ENCODE measurements around the gene PDE11A. TPM values are rescaled to one million over a fixed set of nuclear protein-coding genes. Genes with fewer than 3 reads are reported as not detected.

Gene PDE11A
- total and polyA plus RNA-seq, 4 donors = 0.11 to 1.3 (median 0.25) TPM; not detected in 1

DNA sequence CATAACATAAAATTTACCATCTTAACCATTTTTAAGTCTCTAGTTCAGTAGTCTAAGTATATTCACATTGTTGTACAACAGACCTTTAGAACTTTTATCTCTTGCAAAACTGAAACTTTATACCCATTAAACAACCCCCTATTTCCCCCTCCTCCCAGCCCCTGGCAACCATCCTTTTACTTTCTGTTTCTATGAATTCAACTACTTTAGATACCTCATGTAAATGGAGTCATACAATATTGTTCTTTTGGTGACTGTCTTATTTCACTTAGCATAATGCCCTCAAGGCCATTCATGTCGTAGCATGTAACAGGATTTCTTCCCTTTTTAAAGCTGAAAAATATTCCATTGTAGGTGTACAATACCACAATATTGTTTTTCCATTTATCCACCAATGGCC is 129.8 kb downstream of the PDE11A start:
- TF ChIP-seq, protein P1, sequence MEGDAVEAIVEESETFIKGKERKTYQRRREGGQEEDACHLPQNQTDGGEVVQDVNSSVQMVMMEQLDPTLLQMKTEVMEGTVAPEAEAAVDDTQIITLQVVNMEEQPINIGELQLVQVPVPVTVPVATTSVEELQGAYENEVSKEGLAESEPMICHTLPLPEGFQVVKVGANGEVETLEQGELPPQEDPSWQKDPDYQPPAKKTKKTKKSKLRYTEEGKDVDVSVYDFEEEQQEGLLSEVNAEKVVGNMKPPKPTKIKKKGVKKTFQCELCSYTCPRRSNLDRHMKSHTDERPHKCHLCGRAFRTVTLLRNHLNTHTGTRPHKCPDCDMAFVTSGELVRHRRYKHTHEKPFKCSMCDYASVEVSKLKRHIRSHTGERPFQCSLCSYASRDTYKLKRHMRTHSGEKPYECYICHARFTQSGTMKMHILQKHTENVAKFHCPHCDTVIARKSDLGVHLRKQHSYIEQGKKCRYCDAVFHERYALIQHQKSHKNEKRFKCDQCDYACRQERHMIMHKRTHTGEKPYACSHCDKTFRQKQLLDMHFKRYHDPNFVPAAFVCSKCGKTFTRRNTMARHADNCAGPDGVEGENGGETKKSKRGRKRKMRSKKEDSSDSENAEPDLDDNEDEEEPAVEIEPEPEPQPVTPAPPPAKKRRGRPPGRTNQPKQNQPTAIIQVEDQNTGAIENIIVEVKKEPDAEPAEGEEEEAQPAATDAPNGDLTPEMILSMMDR (IDR thresholded peaks at IDR 0.05; ENCODE audit: control extremely low read depth, extremely low read depth) = no peak
- Histone ChIP-seq H3K4me3 (no peak overlapping the region), H3K27ac (ENCODE audit: low read depth in 1 of 2, low read length in 1 of 2) (no peak overlapping the region), H3K36me3 (ENCODE audit: control insufficient read depth in 4 of 4, insufficient read depth in 4 of 4, low read length in 4 of 4) (no peaks in the 10 kb centered on the region), H3K27me3 (ENCODE audit: control insufficient read depth in 3 of 3, insufficient read depth in 3 of 3, low read length in 2 of 3) (no peaks in the 10 kb centered on the region), H3K9ac (ENCODE audit: insufficient read depth in 1 of 2, low read length in 2 of 2) (no peak overlapping the region), H3K4me1 (ENCODE audit: control insufficient read depth in 5 of 5, insufficient read depth in 5 of 5, low read length in 5 of 5) (no peaks in the 10 kb centered on the region), H3K9me3 (ENCODE audit: control insufficient read depth in 4 of 4, insufficient read depth in 3 of 4, low read length in 3 of 4) (no peaks in the 10 kb centered on the region)
- 70 to 73% methylated on average over 1 of the region's 1 CpG for WGBS, 2 donors
- DNase-seq = no peak
- ATAC-seq (ENCODE audit: insufficient read depth, low FRiP score) = no peak

DNA sequence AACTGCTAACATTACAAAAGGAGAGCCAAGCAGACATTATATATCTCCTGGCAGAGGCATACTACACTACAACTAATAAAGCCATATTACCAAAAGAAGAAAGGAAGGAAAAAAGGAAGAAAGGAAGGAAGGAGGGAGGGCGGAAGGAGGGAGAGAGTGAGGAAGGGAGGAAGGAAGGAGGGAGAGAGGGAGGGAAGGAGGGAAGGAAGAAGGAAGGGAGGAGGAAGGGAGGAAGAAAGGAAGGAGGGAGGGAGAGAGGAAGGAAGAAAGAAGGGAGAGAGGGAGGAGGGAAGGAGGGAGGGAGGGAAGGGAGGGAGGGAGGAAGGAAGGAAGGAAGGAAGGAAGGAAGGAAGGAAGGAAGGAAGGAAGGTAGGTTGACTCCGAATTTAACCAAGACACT is 133.4 kb downstream of the PDE11A start:
- Histone ChIP-seq H3K9me3 (ENCODE audit: control insufficient read depth in 4 of 4, insufficient read depth in 3 of 4, low read length in 3 of 4) (no peaks in the 10 kb centered on the region), H3K27me3 (ENCODE audit: control insufficient read depth in 3 of 3, insufficient read depth in 3 of 3, low read length in 2 of 3) (no peaks in the 10 kb centered on the region), H3K4me1 (ENCODE audit: control insufficient read depth in 5 of 5, insufficient read depth in 5 of 5, low read length in 5 of 5) (no peaks in the 10 kb centered on the region), H3K36me3 (ENCODE audit: control insufficient read depth in 4 of 4, insufficient read depth in 4 of 4, low read length in 4 of 4) (no peaks in the 10 kb centered on the region), H3K9ac (ENCODE audit: insufficient read depth in 1 of 2, low read length in 2 of 2) (no peak overlapping the region), H3K4me3 (no peak overlapping the region), H3K27ac (ENCODE audit: low read depth in 1 of 2, low read length in 1 of 2) (no peak overlapping the region)
- whole genome bisulfite sequencing, 2 donors = 69 to 72% methylated on average over 2 of the region's 2 CpGs
- ATAC-seq (ENCODE audit: insufficient read depth, low FRiP score) (no peak), DNase-seq (no peak)
- TF ChIP-seq, protein P1 (IDR thresholded peaks at IDR 0.05; ENCODE audit: control extremely low read depth, extremely low read depth) = no peak

DNA sequence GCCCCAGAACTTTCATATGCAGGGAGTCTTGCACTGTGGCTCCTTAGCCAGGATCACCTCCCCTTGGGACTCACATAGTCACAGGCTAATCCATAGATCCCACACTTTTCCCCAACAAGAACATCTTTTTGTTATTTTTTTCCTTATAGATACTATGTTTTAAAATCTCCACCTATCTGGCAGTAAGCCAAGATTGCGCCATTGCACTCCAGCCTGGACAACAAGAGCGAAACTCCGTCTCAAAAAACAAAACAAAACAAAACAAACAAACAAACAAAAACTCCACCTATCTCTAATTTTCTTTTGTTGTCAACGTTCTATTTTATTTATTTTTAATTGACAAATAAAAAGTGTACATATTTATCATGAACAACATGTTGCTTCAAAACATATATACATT is 141.7 kb downstream of the PDE11A start:
- Histone ChIP-seq H3K4me3 (no peak overlapping the region), H3K27ac (ENCODE audit: low read depth in 1 of 2, low read length in 1 of 2) (no peak overlapping the region), H3K27me3 (ENCODE audit: control insufficient read depth in 3 of 3, insufficient read depth in 3 of 3, low read length in 2 of 3) (no peaks in the 10 kb centered on the region), H3K9ac (ENCODE audit: insufficient read depth in 1 of 2, low read length in 2 of 2) (no peak overlapping the region), H3K4me1 (ENCODE audit: control insufficient read depth in 5 of 5, insufficient read depth in 5 of 5, low read length in 5 of 5) (no peaks in the 10 kb centered on the region), H3K36me3 (ENCODE audit: control insufficient read depth in 4 of 4, insufficient read depth in 4 of 4, low read length in 4 of 4) (no peaks in the 10 kb centered on the region), H3K9me3 (ENCODE audit: control insufficient read depth in 4 of 4, insufficient read depth in 3 of 4, low read length in 3 of 4) (peaks cover 0 to 3% (median 0%) of the 10 kb centered on the region in 4 donors)
- WGBS, 2 donors = 81 to 88% methylated on average over 4 of the region's 4 CpGs
- TF ChIP-seq, protein P1 (IDR thresholded peaks at IDR 0.05; ENCODE audit: control extremely low read depth, extremely low read depth) = no peak
- ATAC-seq (ENCODE audit: insufficient read depth, low FRiP score) (no peak), DNase-seq (no peak)

Measured in lung (tissue), 12 donors.